ENCODE data around the gene DGLUCY. TPM values are rescaled to one million over a fixed set of nuclear protein-coding genes. Genes with fewer than 3 reads are reported as not detected.

Gene DGLUCY
- total and polyA plus RNA-seq, 2 of the 8 experiments (the other 6 are each of a cell fraction or from before 2014, with no cell fraction given): 24.9 to 31.8 TPM

DNA sequence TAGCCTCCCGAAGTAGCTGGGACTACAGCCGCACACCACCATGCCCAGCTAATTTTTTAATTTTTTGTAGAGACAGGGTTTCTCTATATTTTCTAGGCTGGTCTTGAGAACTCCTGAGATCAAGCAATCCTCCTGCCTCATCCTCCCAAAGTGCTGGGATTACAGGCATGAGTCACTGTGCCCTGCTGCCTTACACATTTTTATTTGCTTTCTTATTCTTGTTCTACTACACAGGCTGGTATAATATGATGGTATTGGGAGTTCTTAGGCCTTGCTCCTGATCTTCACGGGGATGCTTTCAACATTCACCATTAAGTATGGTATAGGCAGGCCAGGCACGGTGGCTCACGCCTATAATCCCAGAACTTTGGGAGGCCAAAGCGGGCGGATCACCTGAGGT is 21.2 kb downstream of the DGLUCY start:
- 0 out of 2 replicates have a peak, but pooled peaks cover 2% of the 10 kb centered on the region for H3K23me2 ChIP-seq (ENCODE audit: low read depth, low read length)
- H2BK120ac ChIP-seq (replicated peaks; ENCODE audit: low read depth, low read length): no peak overlapping the region
- no peak overlapping the region for H2AK5ac ChIP-seq (ENCODE audit: low read depth, low read length)
- H3K56ac ChIP-seq (replicated peaks; ENCODE audit: insufficient read length, low read depth, low read length): no peak overlapping the region
- H3K4me2 ChIP-seq (ENCODE audit: insufficient read depth in 1 of 2, low read depth in 2 of 2, low read length in 2 of 2): no peak overlapping the region
- ChIA-PET POLR2A (ENCODE audit: partially characterized antibody) (no interaction called here), CTCF (ENCODE audit: partially characterized antibody) (interaction anchor here (0.7 kb wide), 1 partner anchor 845 kb away, joined by 3 read pairs; no protein-coding TSS in a partner anchor)
- no peak for DNase-seq (ENCODE audit: low read depth in 1 of 2, low spot score in 2 of 2)
- no peaks in the 10 kb centered on the region for H3K79me1 ChIP-seq (ENCODE audit: low read depth, low read length)
- H3K14ac ChIP-seq (ENCODE audit: insufficient read length): no peak overlapping the region
- no peak overlapping the region for H4K8ac ChIP-seq (ENCODE audit: extremely low read depth, insufficient read depth, low read length)
- no peak overlapping the region for H3K23ac ChIP-seq (ENCODE audit: insufficient read length)
- no peak for FAIRE-seq
- H2AFZ ChIP-seq (ENCODE audit: low read length): no peak overlapping the region
- peaks cover 0 to 3% (median 0%) of the 10 kb centered on the region in 4 experiments; a peak in 1 of 8 replicates for H3K36me3 ChIP-seq (ENCODE audit: control insufficient read depth in 2 of 4, insufficient read depth in 4 of 4, low read length in 3 of 4)
- no peaks in the 10 kb centered on the region for H3K79me2 ChIP-seq (ENCODE audit: control insufficient read depth in 1 of 2, insufficient read depth in 2 of 2, low read length in 2 of 2)
- no peak overlapping the region for H3K4ac ChIP-seq (replicated peaks; ENCODE audit: insufficient read length, low read depth, low read length)
- no peak overlapping the region for H2BK5ac ChIP-seq (ENCODE audit: low read depth, low read length)
- H4K5ac ChIP-seq (ENCODE audit: insufficient read length, low read depth, low read length): no peak overlapping the region
- H3K4me3 ChIP-seq (ENCODE audit: extremely low read depth in 1 of 4, insufficient read depth in 2 of 4, low read depth in 3 of 4, low read length in 4 of 4): no peak overlapping the region
- peaks cover 0 to 2% of the 10 kb centered on the region in 2 experiments for H4K20me1 ChIP-seq (replicated peaks in 1 of 2; ENCODE audit: control insufficient read depth in 1 of 2, insufficient read depth in 2 of 2, low read length in 2 of 2)
- H4K91ac ChIP-seq (replicated peaks; ENCODE audit: insufficient read length, low read length): no peak overlapping the region
- peaks cover 0 to 3% (median 2%) of the 10 kb centered on the region in 4 experiments; a peak in 4 of 7 replicates for H3K4me1 ChIP-seq (replicated peaks in 1 of 4; ENCODE audit: control insufficient read depth in 3 of 4, insufficient read depth in 4 of 4, low read length in 3 of 4)
- WGBS, 2 experiments (ENCODE audit: extremely low coverage in 1 of 2, insufficient coverage in 1 of 2, insufficient read length in 1 of 2, insufficient replicate concordance in 2 of 2, low coverage in 1 of 2, low lambda C conversion rate in 2 of 2, missing lambda C conversion rate in 1 of 2): 93% methylated on average over 7 of the region's 7 CpGs; no CpG with 5 or more reads in 1 of the 2 experiments
- no peaks in the 10 kb centered on the region for H3K27me3 ChIP-seq (replicated peaks in 1 of 4; ENCODE audit: control insufficient read depth in 3 of 4, extremely low read depth in 1 of 4, insufficient read depth in 3 of 4, low read length in 3 of 4)
- no peak overlapping the region for H2BK20ac ChIP-seq (ENCODE audit: low read length)
- no peak overlapping the region for H3K27ac ChIP-seq (ENCODE audit: low read depth, low read length)
- no peak overlapping the region for H2BK12ac ChIP-seq (ENCODE audit: low read depth, low read length)
- H3K18ac ChIP-seq (ENCODE audit: extremely low read depth, low read length): no peak overlapping the region
- H3K9me3 ChIP-seq (ENCODE audit: insufficient read depth in 2 of 2, low read depth in 1 of 2, low read length in 1 of 2): no peaks in the 10 kb centered on the region
- H2BK15ac ChIP-seq (ENCODE audit: low read length): no peak overlapping the region
- no peak overlapping the region for H3K9ac ChIP-seq (replicated peaks in 1 of 4; ENCODE audit: extremely low read depth in 1 of 4, low read depth in 3 of 4, low read length in 3 of 4)
- TF ChIP-seq, protein P1, sequence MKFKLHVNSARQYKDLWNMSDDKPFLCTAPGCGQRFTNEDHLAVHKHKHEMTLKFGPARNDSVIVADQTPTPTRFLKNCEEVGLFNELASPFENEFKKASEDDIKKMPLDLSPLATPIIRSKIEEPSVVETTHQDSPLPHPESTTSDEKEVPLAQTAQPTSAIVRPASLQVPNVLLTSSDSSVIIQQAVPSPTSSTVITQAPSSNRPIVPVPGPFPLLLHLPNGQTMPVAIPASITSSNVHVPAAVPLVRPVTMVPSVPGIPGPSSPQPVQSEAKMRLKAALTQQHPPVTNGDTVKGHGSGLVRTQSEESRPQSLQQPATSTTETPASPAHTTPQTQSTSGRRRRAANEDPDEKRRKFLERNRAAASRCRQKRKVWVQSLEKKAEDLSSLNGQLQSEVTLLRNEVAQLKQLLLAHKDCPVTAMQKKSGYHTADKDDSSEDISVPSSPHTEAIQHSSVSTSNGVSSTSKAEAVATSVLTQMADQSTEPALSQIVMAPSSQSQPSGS (IDR thresholded peaks at IDR 0.05; ENCODE audit: low read length): no peak
- no peak for TF ChIP-seq KDM5A (IDR thresholded peaks at IDR 0.05; ENCODE audit: low read length)
- no peak for TF ChIP-seq CEBPB (IDR thresholded peaks at IDR 0.05; ENCODE audit: low read depth, low read length)
- TF ChIP-seq SP1 (IDR thresholded peaks at IDR 0.05; ENCODE audit: low read depth, low read length): no peak
- no peak for TF ChIP-seq SUZ12 (IDR thresholded peaks at IDR 0.05; ENCODE audit: low read length)
- TF ChIP-seq BACH1 (IDR thresholded peaks at IDR 0.05; ENCODE audit: low read length): no peak
- TF ChIP-seq E2F6 (IDR thresholded peaks at IDR 0.05): no peak
- TF ChIP-seq ASH2L (IDR thresholded peaks at IDR 0.05; ENCODE audit: low read length): no peak
- no peak for TF ChIP-seq TCF12 (IDR thresholded peaks at IDR 0.05; ENCODE audit: low read depth, low read length)
- no peak for TF ChIP-seq JUN (IDR thresholded peaks at IDR 0.05; ENCODE audit: low read depth, low read length)
- TF ChIP-seq GABPA (IDR thresholded peaks at IDR 0.05; ENCODE audit: borderline replicate concordance, insufficient read depth, low read length): no peak
- no peak for TF ChIP-seq RBBP5 (IDR thresholded peaks at IDR 0.05; ENCODE audit: borderline replicate concordance, low read depth, low read length)
- TF ChIP-seq RXRA (IDR thresholded peaks at IDR 0.05; ENCODE audit: insufficient read depth, low read depth, low read length): no peak
